Measurements from ENCODE around the gene NXT2.
"Not testable (repeated sequence)": the region's sequence is repeated elsewhere in the genome, so short reads cannot be mapped to it uniquely, and the experiment has no call there.

The NXT2 gene

DNA sequence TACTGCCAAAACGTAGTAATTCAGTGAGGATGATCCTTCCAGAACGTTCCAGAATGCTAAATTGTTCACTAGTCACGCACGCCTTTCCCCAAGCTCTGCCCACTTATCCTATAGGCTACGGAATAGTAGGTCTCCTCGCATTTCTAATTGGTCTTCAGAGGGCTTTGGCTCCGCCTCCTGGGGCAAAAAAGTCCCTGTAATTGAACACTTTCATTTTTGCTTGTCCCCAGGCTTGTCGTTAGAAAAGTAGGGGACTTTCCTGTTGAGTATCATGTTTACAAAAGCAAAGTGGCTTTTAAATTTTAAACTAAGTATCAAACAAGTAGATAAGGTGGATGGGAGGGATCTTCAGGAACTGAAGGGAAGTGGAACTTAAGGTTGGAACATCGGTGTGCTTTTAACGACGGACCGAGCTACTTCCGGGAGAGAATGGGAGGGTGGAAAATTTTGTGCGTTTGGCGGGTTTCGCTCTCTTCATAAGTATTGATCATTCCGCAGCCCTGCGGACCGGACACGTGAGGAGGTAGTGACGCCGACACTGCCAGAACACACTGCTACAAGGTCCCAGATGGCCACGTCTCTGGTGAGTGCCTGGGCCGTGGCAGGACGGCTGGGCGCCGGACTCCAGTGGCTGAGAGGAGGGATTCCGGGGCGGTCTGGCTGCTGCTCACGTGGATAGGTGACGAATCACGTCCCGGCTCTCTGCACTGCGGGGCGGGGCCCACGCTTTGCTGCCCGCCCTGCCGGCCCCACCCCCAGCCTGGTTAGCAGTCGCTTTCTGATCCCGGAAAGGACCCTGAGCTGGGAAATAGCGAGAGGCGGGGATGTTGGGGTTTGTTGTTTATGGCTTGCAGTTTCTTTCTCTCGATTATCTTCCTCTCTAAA, at the start of gene NXT2:
NXT2 (plus strand) TSS at position 406 of the 885 bp plus-strand sequence; CDS start at position 569, 163 bp downstream.
- peak; percentile 86 for DNase-seq

DNA sequence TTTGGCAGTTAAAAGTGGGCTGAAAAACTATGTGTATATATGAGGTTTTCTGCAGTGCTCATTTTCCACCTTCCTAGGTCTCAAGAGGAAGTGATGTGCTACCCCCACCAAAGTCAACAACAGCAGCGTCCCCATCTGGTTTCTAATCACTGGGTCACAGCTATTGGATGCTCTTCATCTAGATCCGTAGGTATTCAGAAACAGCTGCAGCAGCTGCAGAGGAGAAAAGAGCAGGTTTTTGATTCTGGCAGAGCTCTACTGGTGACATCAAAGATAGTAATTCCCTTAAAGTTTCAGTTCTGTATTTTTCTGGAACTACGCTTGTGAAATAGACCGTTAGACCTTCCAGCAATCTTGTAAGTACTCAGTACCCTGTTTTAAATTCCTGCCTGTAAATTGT, 49.0 kb upstream of the NXT2 start:
- no peak for DNase-seq

DNA sequence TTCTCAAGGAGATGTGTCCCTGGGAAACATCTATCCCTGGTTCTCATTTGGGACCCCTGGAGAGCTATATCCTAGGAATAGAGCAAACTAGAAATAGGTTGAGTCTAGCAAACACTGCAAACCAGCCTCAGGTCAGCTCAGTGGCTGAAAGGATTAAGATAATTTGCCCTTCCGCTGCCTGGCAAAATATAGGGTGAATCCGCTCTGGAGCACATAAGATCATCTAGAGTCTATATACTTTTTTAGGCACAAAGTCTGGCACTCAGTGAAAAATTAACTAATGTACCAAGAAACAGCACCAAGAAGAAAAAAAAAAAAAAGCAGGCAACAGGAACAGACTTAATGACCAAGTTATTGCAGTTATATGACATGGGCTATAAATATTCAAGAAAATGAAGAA, 47.5 kb upstream of the NXT2 start:
- DNase-seq: no peak

DNA sequence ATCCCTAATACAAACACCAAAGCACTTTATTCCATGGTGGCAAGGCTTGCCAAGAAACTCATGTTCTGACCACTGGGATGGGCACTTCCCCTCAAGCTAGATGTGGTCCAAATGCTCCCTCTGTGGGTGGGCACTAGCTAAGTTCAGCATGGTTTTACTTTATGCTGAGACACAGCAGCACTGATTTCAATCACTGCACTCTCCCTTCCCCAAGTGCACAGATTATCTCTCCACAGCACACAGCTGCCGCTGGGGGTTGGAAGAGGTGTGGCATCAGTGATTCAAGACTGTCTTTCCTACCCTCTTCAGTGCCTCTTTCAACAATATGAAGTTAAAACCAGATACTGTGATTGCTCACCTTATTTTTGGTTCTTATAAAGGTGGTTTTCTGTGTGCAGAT, 38.2 kb upstream of the NXT2 start:
- DNase-seq: no peak

DNA sequence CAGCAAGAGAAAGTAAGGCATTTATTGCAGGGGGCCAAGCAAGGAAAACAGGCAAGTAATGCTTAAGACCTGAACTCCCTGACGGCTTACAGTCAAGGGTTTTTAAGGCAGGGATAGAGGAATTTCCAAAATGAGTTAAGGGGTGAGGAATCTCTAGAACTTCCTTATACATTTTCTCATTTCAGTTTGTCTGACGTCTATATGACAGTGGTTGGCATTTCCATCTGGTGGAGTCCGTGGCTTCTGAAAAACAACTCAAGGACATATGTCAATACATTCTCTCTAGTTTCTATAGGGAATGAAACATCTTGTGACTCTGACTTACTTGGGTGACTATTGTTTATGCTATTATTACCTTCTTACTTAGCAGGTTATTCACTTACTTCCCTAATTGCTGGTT, 35.5 kb upstream of the NXT2 start:
- no peak for DNase-seq

- no peak for DNase-seq
These were observed 27.7 kb upstream of the NXT2 start for GRCh38 chrX:109508915-109509314.

DNA sequence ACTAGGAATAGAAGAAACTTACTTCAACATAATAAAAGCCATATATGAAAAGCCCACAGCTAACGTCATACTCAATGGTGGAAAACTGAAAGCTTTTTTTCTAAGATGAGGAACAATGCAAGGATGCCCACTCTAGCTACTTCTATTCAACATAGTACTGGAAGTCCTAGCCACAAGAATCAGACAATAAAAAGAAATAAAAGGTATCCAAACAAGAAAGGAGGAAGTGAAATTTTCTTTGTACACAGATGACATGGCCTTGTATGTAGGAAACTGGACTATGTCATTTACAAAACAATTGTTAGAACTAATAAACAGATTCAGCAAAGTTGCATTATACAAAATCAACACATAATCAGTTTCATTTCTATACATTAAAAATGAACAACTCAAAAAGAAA, 25.5 kb upstream of the NXT2 start:
- no peak for DNase-seq

GRCh38 chrX:109519001-109519400, 17.6 kb upstream of the NXT2 start:
- no peak for DNase-seq

GRCh38 chrX:109533005-109533404, 3.6 kb upstream of the NXT2 start:
- no peak for DNase-seq

GRCh38 chrX:109533631-109534030, 3.0 kb upstream of the NXT2 start:
- DNase-seq: no peak

DNA sequence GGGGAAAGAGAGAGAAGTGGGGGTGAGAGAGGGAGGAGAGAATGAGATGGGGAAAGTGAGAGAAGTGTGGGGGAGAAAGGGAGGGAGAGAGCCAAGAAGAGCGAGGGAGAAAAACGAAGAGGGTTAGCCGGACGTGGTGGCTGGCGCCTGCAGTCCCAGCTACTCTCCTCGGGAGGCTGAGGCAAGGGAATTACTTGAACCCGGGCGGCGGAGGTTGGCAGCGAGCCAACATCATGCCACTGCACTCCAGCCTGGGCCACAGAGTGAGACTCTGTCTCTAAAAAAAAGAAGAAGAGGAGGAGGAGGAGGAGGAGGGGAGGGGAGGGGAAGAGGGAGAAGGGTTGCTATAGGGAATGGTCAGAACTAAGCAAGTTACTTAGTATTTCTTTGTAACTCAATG, 1.7 kb upstream of the NXT2 start:
- no peak for DNase-seq

- no peak for DNase-seq
These were observed 1.1 kb upstream of the NXT2 start for GRCh38 chrX:109535578-109535977.

- no peak for DNase-seq
These were observed 651 bp downstream of the NXT2 start for GRCh38 chrX:109537324-109537665.

GRCh38 chrX:109539007-109539406, 2.4 kb downstream of the NXT2 start:
- not testable (repeated sequence) for DNase-seq

GRCh38 chrX:109553862-109554261, 17.2 kb downstream of the NXT2 start:
- DNase-seq: no peak

DNA sequence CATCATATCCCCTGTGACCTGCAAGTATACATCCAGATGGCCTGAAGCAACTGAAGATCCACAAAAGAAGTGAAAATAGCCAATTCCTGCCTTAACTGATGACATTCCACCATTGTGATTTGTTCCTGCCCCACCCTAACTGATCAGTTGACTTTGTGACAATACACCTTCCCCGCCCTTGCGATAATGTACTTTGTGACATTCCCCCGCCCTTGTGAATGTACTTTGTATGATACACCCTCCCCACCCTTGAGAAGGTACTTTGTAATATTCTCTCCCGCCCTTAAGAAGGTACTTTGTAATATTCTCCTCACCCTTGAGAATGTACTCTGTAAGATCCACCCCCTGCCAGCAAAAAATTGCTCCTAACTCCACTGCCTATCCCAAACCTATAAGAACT, 39.4 kb downstream of the NXT2 start:
- not testable (repeated sequence) for DNase-seq

DNA sequence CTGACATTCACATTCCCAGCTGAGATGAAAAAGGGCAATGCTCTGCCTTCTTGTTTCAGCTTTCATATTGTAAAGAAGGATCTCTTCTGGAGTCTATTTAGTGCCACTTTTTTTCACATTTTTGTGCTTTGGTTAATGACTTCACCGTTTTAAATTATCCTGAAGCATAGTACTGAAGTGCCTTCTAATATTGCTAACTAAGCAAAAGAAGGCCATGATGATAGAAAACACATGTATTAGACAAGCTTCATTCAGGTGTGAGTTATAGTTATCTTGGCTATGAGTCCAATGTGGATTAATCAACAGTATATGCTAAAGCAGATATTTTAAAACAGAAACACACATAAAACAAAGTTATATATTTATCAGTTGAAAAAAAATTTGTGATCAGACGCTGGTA, 40.4 kb downstream of the NXT2 start:
- no peak for DNase-seq

DNA sequence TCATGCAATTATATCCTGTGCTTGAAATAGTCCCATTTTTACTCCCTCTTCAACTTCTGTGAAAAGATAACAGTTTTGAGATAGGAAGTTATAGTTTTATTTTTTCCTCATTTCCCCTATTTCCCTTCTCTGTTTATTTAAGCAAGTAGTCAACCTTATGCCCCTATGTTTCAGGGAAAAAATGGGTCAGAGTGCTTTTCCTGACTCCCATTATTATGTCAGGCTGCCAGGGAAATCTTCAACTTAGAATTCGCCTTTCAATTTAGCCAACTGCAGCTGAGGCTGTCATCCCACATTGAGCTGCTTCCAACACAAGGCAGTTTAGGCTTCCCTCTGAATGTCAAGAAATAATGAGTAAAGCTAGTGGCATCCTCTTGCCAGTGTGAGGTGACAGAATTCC, 42.3 kb downstream of the NXT2 start:
- DNase-seq: no peak

- no peak for DNase-seq
These were observed 48.8 kb downstream of the NXT2 start for GRCh38 chrX:109585488-109585887.

DNA sequence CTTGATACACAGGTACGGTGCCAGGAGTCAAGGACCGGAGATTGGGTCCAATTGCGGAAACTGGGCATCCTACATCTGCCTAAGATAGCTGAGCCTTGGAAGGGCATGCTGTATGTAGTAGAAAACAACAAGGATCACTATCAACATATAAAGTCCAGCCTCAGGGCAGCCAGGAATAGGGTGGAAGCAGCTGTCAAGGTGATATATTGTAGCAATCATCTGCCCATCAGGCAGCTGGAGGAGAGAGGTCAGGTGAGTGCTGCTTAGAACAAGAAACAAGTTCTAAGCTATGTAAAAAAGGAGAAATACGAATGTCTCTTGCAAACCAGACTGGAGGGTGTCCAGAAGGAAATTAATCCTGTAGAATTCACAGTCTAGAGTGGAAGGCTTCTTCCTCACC, 53.5 kb downstream of the NXT2 start:
- DNase-seq: no peak

Measured in activated CD8-positive, alpha-beta memory T cell treated with anti-CD3 and anti-CD28 coated beads for 24 hours (primary cell).